ENCODE data around the gene MED10.
"Not testable (repeated sequence)": the region's sequence is repeated elsewhere in the genome, so short reads cannot be mapped to it uniquely, and the experiment has no call there.

Gene MED10

GRCh38 chr5:6372251-6373080 lies 5.9 kb downstream of the MED10 start:
- no peak for DNase-seq

- no peak for DNase-seq
These were observed 7.1 kb downstream of the MED10 start for GRCh38 chr5:6371079-6371810.

DNA sequence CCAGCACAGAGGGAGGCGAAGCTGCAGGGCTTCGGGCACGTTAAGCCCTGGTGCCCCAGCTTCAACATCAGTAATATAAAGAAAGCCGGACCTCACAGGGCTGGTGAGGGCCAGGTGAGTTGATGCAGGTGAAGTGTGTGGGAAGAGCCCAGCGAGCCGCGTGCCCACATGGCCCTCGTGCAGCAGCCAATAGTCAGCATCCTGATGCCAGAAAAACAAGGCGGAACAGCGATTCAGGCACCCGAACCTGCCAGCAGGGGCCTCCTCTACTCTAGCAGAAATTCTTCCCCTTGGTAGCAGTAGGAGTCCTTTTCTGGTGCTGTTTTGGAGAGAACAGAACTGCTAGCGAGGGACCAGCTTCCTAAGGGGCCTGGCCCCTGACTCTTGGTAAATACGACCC lies 7.8 kb downstream of the MED10 start:
- no peak for DNase-seq

- no peak for DNase-seq
These were observed 12.3 kb downstream of the MED10 start for GRCh38 chr5:6365977-6366590.

GRCh38 chr5:6365142-6365976 lies 13.0 kb downstream of the MED10 start:
- DNase-seq: no peak

GRCh38 chr5:6363454-6364011 lies 14.8 kb downstream of the MED10 start:
- DNase-seq: not testable (repeated sequence)

- no peak for DNase-seq
These were observed 15.5 kb downstream of the MED10 start for GRCh38 chr5:6362846-6363245.

- DNase-seq: no peak
These were observed 17.2 kb downstream of the MED10 start for GRCh38 chr5:6361101-6361500.

DNA sequence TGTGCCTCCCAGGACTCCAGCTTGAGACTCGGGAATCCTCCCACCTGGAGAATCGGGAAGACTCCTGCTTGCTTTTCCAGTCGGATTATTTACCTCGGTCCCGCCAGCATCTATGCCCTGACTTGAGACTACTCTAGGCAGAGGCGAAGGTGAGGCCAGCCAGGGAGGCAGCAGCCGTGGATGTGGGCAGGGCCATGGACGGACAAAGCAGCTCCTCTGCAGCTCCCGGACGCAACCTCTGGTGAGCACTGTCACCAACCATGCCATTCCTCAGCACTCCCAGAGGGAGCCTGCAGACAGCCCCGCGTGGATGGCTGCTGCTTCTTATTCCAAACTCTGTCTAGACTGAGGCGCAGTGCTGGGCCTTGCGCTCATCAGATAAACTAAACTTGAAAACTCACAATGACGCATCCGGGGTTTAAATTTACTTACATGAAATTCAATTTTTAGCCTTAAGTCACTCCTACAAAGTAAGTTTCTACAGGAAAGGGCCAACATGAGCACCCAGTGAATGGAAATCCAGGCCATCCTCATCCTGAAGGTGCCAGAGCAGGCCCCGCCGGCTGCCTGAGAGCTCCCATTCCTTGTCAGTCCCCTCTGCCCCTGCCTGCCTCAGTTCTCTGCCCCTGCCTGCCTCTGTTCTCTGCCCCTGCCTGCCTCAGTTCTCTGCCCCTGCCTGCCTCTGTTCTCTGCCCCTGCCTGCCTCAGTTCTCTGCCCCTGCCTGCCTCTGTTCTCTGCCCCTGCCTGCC lies 17.8 kb downstream of the MED10 start:
- no peak for DNase-seq

- DNase-seq: no peak
These were observed 18.6 kb downstream of the MED10 start for GRCh38 chr5:6359555-6360322.

DNA sequence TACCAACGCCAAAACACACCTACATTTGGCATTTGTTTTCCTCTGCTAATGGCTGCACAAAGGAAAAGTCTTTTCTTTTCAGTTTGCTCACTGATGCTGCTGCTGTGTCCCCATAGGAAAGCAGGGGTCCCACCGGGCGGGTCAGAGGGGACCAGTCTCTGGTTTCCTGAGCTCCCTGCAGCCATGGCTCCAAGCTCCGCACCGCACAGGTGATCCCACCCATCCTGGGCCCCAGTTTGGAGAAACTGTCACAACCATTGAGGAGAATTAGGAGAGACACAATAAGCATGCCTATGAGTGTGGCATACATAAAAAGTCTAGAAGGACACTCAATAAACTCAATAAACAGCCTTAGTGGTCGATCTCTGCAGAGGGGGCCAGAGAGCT lies 19.9 kb downstream of the MED10 start:
- no peak for DNase-seq

DNA sequence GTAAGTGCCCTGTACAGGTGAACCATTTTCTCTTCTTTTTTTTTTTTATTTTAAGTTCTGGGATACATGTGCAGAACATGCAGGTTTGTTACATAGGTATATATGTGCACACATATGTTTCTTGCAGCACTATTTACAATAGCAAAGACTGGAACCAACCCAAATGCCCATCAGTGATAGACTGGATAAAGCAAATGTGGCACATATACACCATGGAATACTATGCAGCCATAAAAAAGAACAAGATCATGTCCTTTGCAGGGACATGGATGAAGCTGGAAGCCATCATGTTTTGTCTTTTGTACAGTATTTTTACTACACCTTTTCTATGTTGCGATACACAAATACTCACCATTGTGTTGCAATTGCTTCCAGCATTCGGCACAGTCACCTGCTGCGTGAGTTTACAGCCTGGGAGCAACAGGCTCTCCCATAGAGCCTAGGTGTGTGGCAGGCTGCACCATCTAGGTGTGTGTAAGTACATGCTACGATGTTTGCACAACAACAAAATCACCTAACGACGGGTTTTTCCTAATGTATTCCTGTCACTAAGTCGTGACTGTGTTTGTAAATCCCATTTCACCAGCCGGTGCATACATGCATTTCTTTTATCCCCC lies 20.4 kb downstream of the MED10 start:
- DNase-seq: not testable (repeated sequence)

GRCh38 chr5:6356578-6357164 lies 21.7 kb downstream of the MED10 start:
- no peak for DNase-seq

DNA sequence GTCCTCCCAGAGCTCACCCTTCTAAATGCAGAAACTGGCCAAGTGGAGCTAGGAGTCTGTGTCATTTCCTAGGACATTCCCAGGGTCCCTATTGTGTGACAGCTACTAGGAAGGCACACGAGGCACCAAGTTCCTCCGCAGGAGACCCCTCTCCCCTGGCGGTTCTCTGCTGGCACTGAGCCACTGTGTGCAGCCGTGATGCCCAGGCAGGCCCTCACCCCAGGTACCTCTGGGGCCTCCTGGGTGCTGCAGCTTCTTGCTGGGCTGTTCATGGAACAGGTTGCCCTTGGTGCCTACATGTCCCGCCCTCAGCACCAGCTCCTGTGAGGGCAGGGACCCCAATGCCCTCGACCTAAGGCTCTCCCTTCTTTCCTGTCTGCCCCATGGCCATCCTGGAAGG lies 23.1 kb downstream of the MED10 start:
- no peak for DNase-seq

- DNase-seq: no peak
These were observed 23.5 kb downstream of the MED10 start for GRCh38 chr5:6354848-6355247.

- DNase-seq: no peak
These were observed 24.6 kb downstream of the MED10 start for GRCh38 chr5:6353602-6354302.

GRCh38 chr5:6350277-6351090 lies 27.9 kb downstream of the MED10 start:
- DNase-seq: no peak

DNA sequence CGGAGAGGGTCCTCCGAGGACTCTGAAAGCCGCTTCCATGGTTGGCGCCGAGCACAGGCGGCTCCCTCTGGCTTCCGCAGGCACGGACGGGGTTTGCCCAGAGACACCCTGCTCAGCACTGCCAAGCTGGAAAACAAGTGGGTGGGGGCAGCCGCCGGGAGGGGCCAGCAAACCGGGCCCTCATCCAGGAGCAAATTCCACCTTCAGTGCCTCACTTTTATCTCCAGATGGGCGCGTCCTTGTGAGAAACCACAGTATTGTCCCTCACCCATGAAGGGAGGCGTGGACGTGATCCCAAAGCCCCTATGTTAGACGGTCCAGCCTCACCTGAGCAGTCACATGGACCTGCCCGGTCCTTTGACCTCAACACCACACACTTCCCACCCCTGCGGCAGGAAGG lies 29.0 kb downstream of the MED10 start:
- DNase-seq: no peak

Measured in stimulated activated CD4-positive, alpha-beta T cell treated with anti-CD3 and anti-CD28 coated beads, Interleukin-2, amount 100 ng/mL, for 24 hours (primary cell).